ENCODE measurements around the gene GPNMB.
"Not testable (repeated sequence)": the region's sequence is repeated elsewhere in the genome, so short reads cannot be mapped to it uniquely, and the experiment has no call there.

GPNMB gene

GRCh38 chr7:23212395-23212794, 34.2 kb upstream of the GPNMB start:
- no peaks in the 10 kb centered on the region for H3K36me3 ChIP-seq (ENCODE audit: control insufficient read depth, insufficient read depth, low read length)
- no peaks in the 10 kb centered on the region for H3K27me3 ChIP-seq (ENCODE audit: control insufficient read depth, insufficient read depth, low read length)
- H3K4me3 ChIP-seq (ENCODE audit: low read length): no peak overlapping the region
- no peaks in the 10 kb centered on the region for H3K9me3 ChIP-seq (ENCODE audit: control insufficient read depth, insufficient read depth, low read length)
- peaks cover 2% of the 10 kb centered on the region; the same call in 1 of the 2 replicates for H3K4me1 ChIP-seq (ENCODE audit: control insufficient read depth, insufficient read depth, low read length)
- no CpG with 5 or more reads among the region's 2 CpGs for WGBS (ENCODE audit: insufficient coverage, insufficient read length)
- DNase-seq (ENCODE audit: low read depth, low spot score): no peak
- H3K27ac ChIP-seq (ENCODE audit: low read length): no peak overlapping the region

GRCh38 chr7:23212841-23213240, 33.7 kb upstream of the GPNMB start:
- DNase-seq (ENCODE audit: low read depth, low spot score): no peak
- Histone ChIP-seq H3K9me3 (ENCODE audit: control insufficient read depth, insufficient read depth, low read length) (no peaks in the 10 kb centered on the region), H3K36me3 (ENCODE audit: control insufficient read depth, insufficient read depth, low read length) (no peaks in the 10 kb centered on the region), H3K27me3 (ENCODE audit: control insufficient read depth, insufficient read depth, low read length) (no peaks in the 10 kb centered on the region), H3K4me3 (ENCODE audit: low read length) (no peak overlapping the region), H3K4me1 (ENCODE audit: control insufficient read depth, insufficient read depth, low read length) (peaks cover 2% of the 10 kb centered on the region; the same call in 1 of the 2 replicates), H3K27ac (ENCODE audit: low read length) (no peak overlapping the region)
- WGBS (ENCODE audit: insufficient coverage, insufficient read length): no CpG with 5 or more reads among the region's 4 CpGs

GRCh38 chr7:23213755-23214154, 32.8 kb upstream of the GPNMB start:
- Histone ChIP-seq H3K4me3 (ENCODE audit: low read length) (no peak overlapping the region), H3K27ac (ENCODE audit: low read length) (no peak overlapping the region), H3K27me3 (ENCODE audit: control insufficient read depth, insufficient read depth, low read length) (no peaks in the 10 kb centered on the region), H3K4me1 (ENCODE audit: control insufficient read depth, insufficient read depth, low read length) (peaks cover 2% of the 10 kb centered on the region; the same call in 1 of the 2 replicates), H3K9me3 (ENCODE audit: control insufficient read depth, insufficient read depth, low read length) (no peaks in the 10 kb centered on the region), H3K36me3 (ENCODE audit: control insufficient read depth, insufficient read depth, low read length) (no peaks in the 10 kb centered on the region)
- WGBS (ENCODE audit: insufficient coverage, insufficient read length): no CpG with 5 or more reads among the region's 11 CpGs
- DNase-seq (ENCODE audit: low read depth, low spot score): no peak

- no peak overlapping the region for H3K27ac ChIP-seq (ENCODE audit: low read length)
- H3K4me3 ChIP-seq (ENCODE audit: low read length): no peak overlapping the region
- peaks cover 2% of the 10 kb centered on the region; the same call in 1 of the 2 replicates for H3K4me1 ChIP-seq (ENCODE audit: control insufficient read depth, insufficient read depth, low read length)
- no CpG with 5 or more reads among the region's 5 CpGs for WGBS (ENCODE audit: insufficient coverage, insufficient read length)
- H3K27me3 ChIP-seq (ENCODE audit: control insufficient read depth, insufficient read depth, low read length): no peaks in the 10 kb centered on the region
- no peak for DNase-seq (ENCODE audit: low read depth, low spot score)
- H3K9me3 ChIP-seq (ENCODE audit: control insufficient read depth, insufficient read depth, low read length): no peaks in the 10 kb centered on the region
- no peaks in the 10 kb centered on the region for H3K36me3 ChIP-seq (ENCODE audit: control insufficient read depth, insufficient read depth, low read length)
Observed at GRCh38 chr7:23214423-23214822, 32.2 kb upstream of the GPNMB start.

- no peak overlapping the region for H3K4me3 ChIP-seq (ENCODE audit: low read length)
- DNase-seq (ENCODE audit: low read depth, low spot score): no peak
- no CpG with 5 or more reads among the region's 6 CpGs for WGBS (ENCODE audit: insufficient coverage, insufficient read length)
- H3K27me3 ChIP-seq (ENCODE audit: control insufficient read depth, insufficient read depth, low read length): no peaks in the 10 kb centered on the region
- H3K27ac ChIP-seq (ENCODE audit: low read length): no peak overlapping the region
- no peaks in the 10 kb centered on the region for H3K36me3 ChIP-seq (ENCODE audit: control insufficient read depth, insufficient read depth, low read length)
- H3K4me1 ChIP-seq (ENCODE audit: control insufficient read depth, insufficient read depth, low read length): peaks cover 2% of the 10 kb centered on the region; the same call in 1 of the 2 replicates
- H3K9me3 ChIP-seq (ENCODE audit: control insufficient read depth, insufficient read depth, low read length): no peaks in the 10 kb centered on the region
Observed at GRCh38 chr7:23214938-23215337, 31.6 kb upstream of the GPNMB start.

GRCh38 chr7:23216021-23216420, 30.6 kb upstream of the GPNMB start:
- H3K27ac ChIP-seq (ENCODE audit: low read length): no peak overlapping the region
- no CpG with 5 or more reads among the region's 2 CpGs for WGBS (ENCODE audit: insufficient coverage, insufficient read length)
- H3K27me3 ChIP-seq (ENCODE audit: control insufficient read depth, insufficient read depth, low read length): no peaks in the 10 kb centered on the region
- no peak for DNase-seq (ENCODE audit: low read depth, low spot score)
- no peak overlapping the region for H3K4me3 ChIP-seq (ENCODE audit: low read length)
- peaks cover 2% of the 10 kb centered on the region; the same call in 1 of the 2 replicates for H3K4me1 ChIP-seq (ENCODE audit: control insufficient read depth, insufficient read depth, low read length)
- no peaks in the 10 kb centered on the region for H3K36me3 ChIP-seq (ENCODE audit: control insufficient read depth, insufficient read depth, low read length)
- no peaks in the 10 kb centered on the region for H3K9me3 ChIP-seq (ENCODE audit: control insufficient read depth, insufficient read depth, low read length)

GRCh38 chr7:23218196-23218595, 28.4 kb upstream of the GPNMB start:
- WGBS (ENCODE audit: insufficient coverage, insufficient read length): no CpG with 5 or more reads among the region's 3 CpGs
- H3K4me3 ChIP-seq (ENCODE audit: low read length): no peak overlapping the region
- DNase-seq (ENCODE audit: low read depth, low spot score): no peak

GRCh38 chr7:23220690-23221305, 25.8 kb upstream of the GPNMB start:
- Histone ChIP-seq H3K27ac (ENCODE audit: low read length) (no peak overlapping the region), H3K4me3 (ENCODE audit: low read length) (no peak overlapping the region), H3K9me3 (ENCODE audit: control insufficient read depth, insufficient read depth, low read length) (no peaks in the 10 kb centered on the region), H3K36me3 (ENCODE audit: control insufficient read depth, insufficient read depth, low read length) (no peaks in the 10 kb centered on the region), H3K4me1 (ENCODE audit: control insufficient read depth, insufficient read depth, low read length) (no peaks in the 10 kb centered on the region), H3K27me3 (ENCODE audit: control insufficient read depth, insufficient read depth, low read length) (no peaks in the 10 kb centered on the region)
- DNase-seq (ENCODE audit: low read depth, low spot score): no peak
- WGBS (ENCODE audit: insufficient coverage, insufficient read length): no CpG with 5 or more reads among the region's 10 CpGs

More at GRCh38 chr7:23218196-23218595, 28.4 kb upstream of the GPNMB start:
- Histone ChIP-seq H3K27ac (ENCODE audit: low read length) (no peak overlapping the region), H3K4me1 (ENCODE audit: control insufficient read depth, insufficient read depth, low read length) (peaks cover 2% of the 10 kb centered on the region; the same call in 1 of the 2 replicates), H3K27me3 (ENCODE audit: control insufficient read depth, insufficient read depth, low read length) (no peaks in the 10 kb centered on the region), H3K9me3 (ENCODE audit: control insufficient read depth, insufficient read depth, low read length) (no peaks in the 10 kb centered on the region), H3K36me3 (ENCODE audit: control insufficient read depth, insufficient read depth, low read length) (no peaks in the 10 kb centered on the region)

GRCh38 chr7:23222439-23223030, 24.0 kb upstream of the GPNMB start:
- no CpG with 5 or more reads among the region's 5 CpGs for WGBS (ENCODE audit: insufficient coverage, insufficient read length)
- Histone ChIP-seq H3K27me3 (ENCODE audit: control insufficient read depth, insufficient read depth, low read length) (no peaks in the 10 kb centered on the region), H3K4me3 (ENCODE audit: low read length) (no peak overlapping the region), H3K4me1 (ENCODE audit: control insufficient read depth, insufficient read depth, low read length) (no peaks in the 10 kb centered on the region), H3K9me3 (ENCODE audit: control insufficient read depth, insufficient read depth, low read length) (no peaks in the 10 kb centered on the region), H3K36me3 (ENCODE audit: control insufficient read depth, insufficient read depth, low read length) (no peaks in the 10 kb centered on the region), H3K27ac (ENCODE audit: low read length) (no peak overlapping the region)
- DNase-seq (ENCODE audit: low read depth, low spot score): no peak

GRCh38 chr7:23224364-23224763, 22.2 kb upstream of the GPNMB start:
- DNase-seq (ENCODE audit: low read depth, low spot score); H3K4me3 ChIP-seq (ENCODE audit: low read length); H3K27me3 ChIP-seq (ENCODE audit: control insufficient read depth, insufficient read depth, low read length); H3K9me3 ChIP-seq (ENCODE audit: control insufficient read depth, insufficient read depth, low read length); H3K36me3 ChIP-seq (ENCODE audit: control insufficient read depth, insufficient read depth, low read length); H3K4me1 ChIP-seq (ENCODE audit: control insufficient read depth, insufficient read depth, low read length); H3K27ac ChIP-seq (ENCODE audit: low read length): not testable (repeated sequence)
- WGBS (ENCODE audit: insufficient coverage, insufficient read length): no CpG with 5 or more reads among the region's 4 CpGs
